Prostate gland (tissue), 2 donors: ENCODE measurements around the gene IQGAP3. TPM values are rescaled to one million over a fixed set of nuclear protein-coding genes. Genes with fewer than 3 reads are reported as not detected.

Experiments
- DNase-seq: peaks from one replicate; pipeline ENCODE4 v3.0.0-alpha.2; 2019; ENCODE audit warnings: low spot score
- H3K27ac ChIP-seq, 2 donors: fragments of 200-600 bp; sonication (generic); 2 replicates each; pipeline ENCODE4 v1.5.1; 2017 to 2019
- H3K27me3 ChIP-seq: fragments of 200-600 bp; sonication (generic); replicated peaks from 2 replicates; pipeline ENCODE4 v1.5.1; 2019; ENCODE audit not compliant: insufficient read depth
- H3K36me3 ChIP-seq, 2 donors: fragments of 200-600 bp; sonication (generic); 1 replicate in 1 of 2; 2 replicates in 1 of 2; pipeline versions ENCODE4 v1.5.1 to v1.8.1; 2017 to 2019
- H3K4me1 ChIP-seq: fragments of 200-600 bp; sonication (generic); replicated peaks from 2 replicates; pipeline ENCODE4 v1.5.1; 2019
- H3K4me3 ChIP-seq, 2 donors: fragments of 200-600 bp; sonication (generic); 2 replicates each; pipeline ENCODE4 v1.5.1; 2017 to 2019
- H3K9me3 ChIP-seq: fragments of 200-600 bp; sonication (generic); 2 replicates; pipeline ENCODE4 v1.5.1; 2017
- POLR2A ChIP-seq: fragments of 450-650 bp; IDR thresholded peaks from one replicate; pipeline ENCODE4 v1.6.1; 2016; ENCODE audit warnings: antibody characterized with exemption, mild to moderate bottlenecking
- POLR2AphosphoS5 ChIP-seq: sonication (generic); formaldehyde crosslinking; IDR thresholded peaks from one replicate; pipeline ENCODE4 v1.6.1; 2017; ENCODE audit warnings: antibody characterized with exemption
- WGBS: methylation state at CpG from one replicate; pipeline ENCODE4 v1.1.5; 2018; 5-methylcytosine and 5-hydroxymethylcytosine counted together
- intact Hi-C: fragments of 100-400 bp; cut with DNase I; formaldehyde crosslinking; loops from one replicate; pipeline ENCODE4 v1.14.2; 2022
- total RNA-seq, 2 donors: library from RNA; depleted of rRNA; stranded (reverse); fragments of >200 nt; gene quantifications; one replicate each; pipeline ENCODE4 v1.1.0, GENCODE V29; 2016
- TF ChIP-seq, protein P1 (sequence below), 4 experiments: fragments of 200-600 bp in 2 of 4; fragments of 450-650 bp in 2 of 4; sonication (generic) in 2 of 4; IDR thresholded peaks; 1 replicate in 3 of 4; 2 replicates in 1 of 4; pipeline ENCODE4 v1.5.1; 2016 to 2019; ENCODE audit warnings: antibody characterized with exemption in 4 of 4, mild to moderate bottlenecking in 2 of 4, moderate library complexity in 2 of 4

IQGAP3 gene
- total RNA-seq, 2 donors from 2014 or later = 1.5 to 3.0 TPM

DNA sequence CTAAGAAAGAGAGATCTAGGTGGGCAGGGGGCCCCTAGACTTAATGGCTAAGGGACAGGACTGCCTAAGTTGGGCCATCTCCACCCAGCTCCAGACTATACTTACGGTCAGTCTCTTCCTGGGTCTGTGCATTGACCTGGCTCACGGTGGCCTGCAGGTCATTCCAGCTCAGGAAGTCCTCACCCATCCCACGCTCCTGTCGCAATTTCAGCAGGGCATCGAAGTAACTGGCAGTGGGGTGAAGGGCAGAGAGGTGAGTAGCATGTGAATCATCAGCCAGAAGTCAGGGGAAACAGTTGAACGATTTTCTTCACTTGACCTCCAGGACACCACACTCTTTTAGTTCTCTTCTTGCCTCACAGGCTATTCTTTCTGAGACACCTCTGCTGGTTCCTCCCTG is 20.5 kb downstream of the IQGAP3 start:
- no peaks in the 10 kb centered on the region for H3K9me3 ChIP-seq
- no peaks in the 10 kb centered on the region for H3K36me3 ChIP-seq
- no peaks in the 10 kb centered on the region for H3K4me1 ChIP-seq
- no peaks in the 10 kb centered on the region for H3K27me3 ChIP-seq
- TF ChIP-seq, protein P1, sequence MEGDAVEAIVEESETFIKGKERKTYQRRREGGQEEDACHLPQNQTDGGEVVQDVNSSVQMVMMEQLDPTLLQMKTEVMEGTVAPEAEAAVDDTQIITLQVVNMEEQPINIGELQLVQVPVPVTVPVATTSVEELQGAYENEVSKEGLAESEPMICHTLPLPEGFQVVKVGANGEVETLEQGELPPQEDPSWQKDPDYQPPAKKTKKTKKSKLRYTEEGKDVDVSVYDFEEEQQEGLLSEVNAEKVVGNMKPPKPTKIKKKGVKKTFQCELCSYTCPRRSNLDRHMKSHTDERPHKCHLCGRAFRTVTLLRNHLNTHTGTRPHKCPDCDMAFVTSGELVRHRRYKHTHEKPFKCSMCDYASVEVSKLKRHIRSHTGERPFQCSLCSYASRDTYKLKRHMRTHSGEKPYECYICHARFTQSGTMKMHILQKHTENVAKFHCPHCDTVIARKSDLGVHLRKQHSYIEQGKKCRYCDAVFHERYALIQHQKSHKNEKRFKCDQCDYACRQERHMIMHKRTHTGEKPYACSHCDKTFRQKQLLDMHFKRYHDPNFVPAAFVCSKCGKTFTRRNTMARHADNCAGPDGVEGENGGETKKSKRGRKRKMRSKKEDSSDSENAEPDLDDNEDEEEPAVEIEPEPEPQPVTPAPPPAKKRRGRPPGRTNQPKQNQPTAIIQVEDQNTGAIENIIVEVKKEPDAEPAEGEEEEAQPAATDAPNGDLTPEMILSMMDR (IDR thresholded peaks at IDR 0.05) = no peak
- TF ChIP-seq POLR2AphosphoS5 (no peak), POLR2A (no peak)
- DNase-seq = no peak
- intact Hi-C loops = loop anchor here (5.0 kb wide), 1 partner anchor 40 kb away; no protein-coding TSS in a partner anchor
- no peak overlapping the region for H3K4me3 ChIP-seq
- 89% methylated on average over 6 of the region's 6 CpGs for WGBS
- no peak overlapping the region for H3K27ac ChIP-seq

DNA sequence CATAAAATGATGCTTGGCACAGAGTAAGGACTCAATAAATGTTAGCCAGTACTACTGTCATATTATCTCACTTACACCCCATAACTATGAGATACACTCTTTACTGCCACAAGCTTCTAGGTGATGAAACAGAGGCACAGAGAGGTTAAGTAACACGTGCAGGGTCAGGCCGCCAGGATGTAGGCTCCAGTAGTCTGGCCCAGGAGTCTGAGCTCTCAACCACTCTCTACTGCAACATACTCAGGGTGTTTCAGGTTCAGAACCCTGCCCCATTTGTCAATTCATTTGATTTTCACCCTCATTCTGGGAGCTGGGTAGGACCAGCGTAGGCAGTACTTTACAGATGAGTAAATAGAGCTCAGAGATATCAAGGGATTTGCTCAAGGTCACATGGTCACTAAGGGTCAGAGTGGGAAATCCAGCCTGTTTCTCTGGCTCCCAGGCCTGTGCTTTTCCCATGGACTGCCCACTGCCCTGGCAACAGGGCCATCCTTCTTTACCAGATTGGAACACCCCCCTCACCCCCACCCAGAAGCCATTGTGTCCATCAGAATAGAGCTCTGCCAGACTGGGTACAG is 21.2 kb downstream of the IQGAP3 start:
- Histone ChIP-seq H3K27ac (no peak overlapping the region), H3K36me3 (no peaks in the 10 kb centered on the region), H3K27me3 (no peaks in the 10 kb centered on the region), H3K9me3 (no peaks in the 10 kb centered on the region), H3K4me3 (no peak overlapping the region), H3K4me1 (no peaks in the 10 kb centered on the region)
- WGBS = 79% methylated on average over 3 of the region's 3 CpGs
- TF ChIP-seq POLR2A = no peak
- TF ChIP-seq, protein P1 (IDR thresholded peaks at IDR 0.05) = no peak
- TF ChIP-seq POLR2AphosphoS5 = no peak
- intact Hi-C loops = loop anchor here (5.0 kb wide), 1 partner anchor 39 kb away; no protein-coding TSS in a partner anchor
- DNase-seq = no peak

DNA sequence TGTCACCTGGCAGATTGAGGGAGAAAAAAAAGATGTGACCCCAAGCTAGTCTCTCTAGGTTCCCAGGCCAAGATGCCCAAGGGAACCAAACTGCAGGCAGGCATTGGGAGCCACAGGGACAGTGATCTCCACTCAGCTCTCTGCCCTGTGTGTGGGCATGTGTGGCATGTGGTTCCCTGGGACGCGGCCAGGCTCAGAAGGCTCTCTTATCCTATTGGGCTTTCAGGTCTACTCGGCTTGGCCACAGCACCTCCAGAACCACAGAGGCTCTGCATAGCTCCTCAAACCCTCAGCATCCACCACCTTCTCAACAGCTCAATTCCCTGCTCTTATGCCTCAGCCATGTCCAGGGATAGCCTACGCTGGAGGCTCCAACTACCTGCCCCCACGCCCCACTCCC is 22.0 kb downstream of the IQGAP3 start:
- no peak for DNase-seq
- intact Hi-C loops = loop anchor here (5.0 kb wide), 1 partner anchor 38 kb away; no protein-coding TSS in a partner anchor
- Histone ChIP-seq H3K9me3 (no peaks in the 10 kb centered on the region), H3K4me3 (no peak overlapping the region), H3K4me1 (no peaks in the 10 kb centered on the region), H3K36me3 (no peaks in the 10 kb centered on the region), H3K27ac (no peak overlapping the region), H3K27me3 (no peaks in the 10 kb centered on the region)
- TF ChIP-seq POLR2AphosphoS5 = no peak
- TF ChIP-seq POLR2A = no peak
- TF ChIP-seq, protein P1 (IDR thresholded peaks at IDR 0.05) = no peak
- 72% methylated on average over 5 of the region's 5 CpGs for WGBS

DNA sequence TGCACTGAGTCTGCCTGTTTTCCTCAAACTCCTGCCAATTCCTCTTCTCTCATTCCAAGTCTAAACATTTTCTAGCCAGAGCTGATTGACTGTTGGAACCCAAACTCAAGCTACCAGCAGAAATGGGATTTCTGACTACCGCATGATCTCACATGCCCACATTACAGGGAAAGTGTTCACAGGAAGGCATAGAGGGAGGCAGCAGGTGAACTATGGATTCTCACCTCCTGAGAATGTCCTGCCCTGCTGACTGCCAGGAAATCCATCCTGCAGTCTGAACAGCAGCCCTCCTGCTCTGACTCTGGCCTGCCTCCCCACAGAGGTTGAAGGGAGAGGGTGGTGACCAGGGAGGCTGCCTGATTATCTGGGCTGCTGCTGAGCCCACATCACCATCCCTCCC is 22.5 kb downstream of the IQGAP3 start:
- no peaks in the 10 kb centered on the region for H3K9me3 ChIP-seq
- no peaks in the 10 kb centered on the region for H3K4me1 ChIP-seq
- TF ChIP-seq POLR2A = no peak
- TF ChIP-seq POLR2AphosphoS5 = no peak
- TF ChIP-seq, protein P1 (IDR thresholded peaks at IDR 0.05) = no peak
- no peak overlapping the region for H3K27ac ChIP-seq
- no peak overlapping the region for H3K4me3 ChIP-seq
- DNase-seq = no peak
- no peaks in the 10 kb centered on the region for H3K36me3 ChIP-seq
- WGBS = 65% methylated on average over 1 of the region's 1 CpG
- H3K27me3 ChIP-seq = no peaks in the 10 kb centered on the region
- intact Hi-C loops = loop anchor here (5.0 kb wide), 1 partner anchor 38 kb away; no protein-coding TSS in a partner anchor

DNA sequence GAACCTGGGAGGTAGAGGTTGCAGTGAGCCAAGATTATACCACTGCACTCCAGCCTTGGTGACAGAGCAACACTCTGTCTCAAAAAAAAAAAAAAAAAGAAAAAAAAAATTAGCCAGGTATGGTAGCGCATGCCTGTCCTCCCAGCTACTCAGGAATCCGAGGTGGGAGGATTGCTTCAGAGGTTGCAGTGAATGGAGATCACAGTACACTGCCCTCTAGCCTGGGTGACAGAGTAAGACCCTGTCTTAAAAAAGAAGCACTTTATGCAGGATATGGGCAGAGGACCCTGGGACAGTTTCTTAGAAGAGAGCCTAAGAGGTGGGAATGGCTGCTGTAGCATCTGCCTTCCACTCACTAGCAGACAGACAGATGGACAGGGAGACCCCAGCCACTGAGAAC is 23.0 kb downstream of the IQGAP3 start:
- no peak for DNase-seq
- intact Hi-C loops = no loop called here
- Histone ChIP-seq H3K27me3 (no peaks in the 10 kb centered on the region), H3K27ac (no peak overlapping the region), H3K36me3 (no peaks in the 10 kb centered on the region), H3K4me3 (no peak overlapping the region), H3K9me3 (no peaks in the 10 kb centered on the region), H3K4me1 (no peaks in the 10 kb centered on the region)
- TF ChIP-seq POLR2AphosphoS5 = no peak
- no peak for TF ChIP-seq POLR2A
- TF ChIP-seq, protein P1 (IDR thresholded peaks at IDR 0.05) = no peak
- 71% methylated on average over 2 of the region's 2 CpGs for WGBS
